H9 (cell line): Measurements from ENCODE around the gene SIL1. TPM values are rescaled to one million over a fixed set of nuclear protein-coding genes. Genes with fewer than 3 reads are reported as not detected.
A peak's percentile ranks its signal among the peaks of the same experiment; 100 is the strongest.

ENCODE experiments used
- DNase-seq: peaks from one replicate; pipeline ENCODE4 v3.0.0-alpha.2; 2017
- H2AFZ ChIP-seq: one replicate; pipeline ENCODE4 v1.6.1; 2013; ENCODE audit warnings: mild to moderate bottlenecking, low read length, control low read depth, moderate library complexity
- H2AK5ac ChIP-seq: 2 replicates; pipeline ENCODE4 v1.6.1; 2013; ENCODE audit warnings: low read length, control low read depth, mixed read lengths; ENCODE audit not compliant: insufficient read length
- H2BK120ac ChIP-seq: one replicate; pipeline ENCODE4 v1.6.1; 2013; ENCODE audit warnings: low read depth, mild to moderate bottlenecking, low read length, control low read depth, inconsistent platforms; ENCODE audit not compliant: poor library complexity, severe bottlenecking
- H2BK12ac ChIP-seq: 2 replicates; pipeline ENCODE4 v1.6.1; 2013; ENCODE audit warnings: low read length, control low read depth, mixed read lengths, low read depth; ENCODE audit not compliant: insufficient read length
- H2BK15ac ChIP-seq: 2 replicates; pipeline ENCODE4 v1.6.1; 2013; ENCODE audit warnings: low read depth, low read length, control low read depth
- H2BK20ac ChIP-seq: one replicate; pipeline ENCODE4 v1.6.1; 2013; ENCODE audit warnings: low read depth, mild to moderate bottlenecking, low read length, control low read depth, inconsistent platforms; ENCODE audit not compliant: poor library complexity, severe bottlenecking
- H2BK5ac ChIP-seq: 2 replicates; pipeline ENCODE4 v1.6.1; 2013; ENCODE audit warnings: low read length, control low read depth, mixed read lengths; ENCODE audit not compliant: insufficient read length
- H3K14ac ChIP-seq: 2 replicates; pipeline ENCODE4 v1.6.1; 2013; ENCODE audit warnings: low read length, control low read depth; ENCODE audit not compliant: insufficient read depth
- H3K18ac ChIP-seq: 2 replicates; pipeline ENCODE4 v1.6.1; 2013; ENCODE audit warnings: low read depth, mild to moderate bottlenecking, mixed read lengths, low read length, control low read depth; ENCODE audit not compliant: insufficient read length
- H3K23ac ChIP-seq: 2 replicates; pipeline ENCODE4 v1.6.1; 2013; ENCODE audit warnings: low read length, control low read depth, mixed read lengths, low read depth; ENCODE audit not compliant: insufficient read length
- H3K23me2 ChIP-seq: 2 replicates; pipeline ENCODE4 v1.6.1; 2013; ENCODE audit warnings: low read depth, mild to moderate bottlenecking, mixed read lengths, low read length, control low read depth; ENCODE audit not compliant: insufficient read length, poor library complexity, severe bottlenecking
- H3K27ac ChIP-seq: 2 replicates; pipeline ENCODE4 v1.5.1; 2013; ENCODE audit warnings: low read length, control low read depth, mixed read lengths, low read depth; ENCODE audit not compliant: insufficient read length
- H3K27me3 ChIP-seq: 2 replicates; pipeline ENCODE4 v1.6.1; 2013; ENCODE audit warnings: low read length, control low read depth, inconsistent platforms; ENCODE audit not compliant: insufficient read depth
- H3K4ac ChIP-seq: 2 replicates; pipeline ENCODE4 v1.6.1; 2013; ENCODE audit warnings: low read depth, mild to moderate bottlenecking, control low read depth, inconsistent platforms, low read length, moderate library complexity
- H3K4me1 ChIP-seq: 2 replicates; pipeline ENCODE4 v1.6.1; 2013; ENCODE audit warnings: low read length, control low read depth, inconsistent platforms; ENCODE audit not compliant: insufficient read depth
- H3K4me2 ChIP-seq: 2 replicates; pipeline ENCODE4 v1.6.1; 2013; ENCODE audit warnings: low read length, control low read depth, mixed read lengths; ENCODE audit not compliant: insufficient read length, insufficient read depth
- H3K56ac ChIP-seq: 2 replicates; pipeline ENCODE4 v1.6.1; 2013; ENCODE audit warnings: low read depth, mild to moderate bottlenecking, mixed read lengths, low read length, control low read depth; ENCODE audit not compliant: insufficient read length
- H3K79me1 ChIP-seq: 2 replicates; pipeline ENCODE4 v1.6.1; 2013; ENCODE audit warnings: low read depth, mild to moderate bottlenecking, moderate library complexity, low read length, control low read depth, inconsistent platforms; ENCODE audit not compliant: insufficient read depth, poor library complexity, severe bottlenecking
- H3K79me2 ChIP-seq: 2 replicates; pipeline ENCODE4 v1.6.1; 2013; ENCODE audit warnings: low read length, control low read depth, inconsistent platforms; ENCODE audit not compliant: insufficient read depth
- H3K9ac ChIP-seq: 2 replicates; pipeline ENCODE4 v1.6.1; 2013; ENCODE audit warnings: low read length, control low read depth, mixed read lengths; ENCODE audit not compliant: insufficient read length; ENCODE audit errors: extremely low read depth
- H3K9me3 ChIP-seq: one replicate; pipeline ENCODE4 v1.6.1; 2013; ENCODE audit warnings: low read depth, low read length, inconsistent platforms; ENCODE audit not compliant: control insufficient read depth
- H3T11ph ChIP-seq: one replicate; pipeline ENCODE4 v1.6.1; 2013; ENCODE audit warnings: mild to moderate bottlenecking, low read length, control low read depth, inconsistent platforms
- H4K20me1 ChIP-seq: one replicate; pipeline ENCODE4 v1.6.1; 2013; ENCODE audit not compliant: control insufficient read depth, insufficient read length, insufficient read depth
- H4K5ac ChIP-seq: 2 replicates; pipeline ENCODE4 v1.6.1; 2013; ENCODE audit warnings: low read depth, mild to moderate bottlenecking, mixed read lengths, low read length, control low read depth; ENCODE audit not compliant: insufficient read length
- H4K8ac ChIP-seq: replicated peaks from 2 replicates; pipeline ENCODE4 v1.6.1; 2013; ENCODE audit warnings: low read length, control low read depth, mixed read lengths, low read depth; ENCODE audit not compliant: insufficient read length
- H4K91ac ChIP-seq: 2 replicates; pipeline ENCODE4 v1.6.1; 2013; ENCODE audit warnings: low read depth, mild to moderate bottlenecking, moderate library complexity, mixed read lengths, low read length, control low read depth; ENCODE audit not compliant: insufficient read length
- H3K27ac Mint-ChIP-seq, 3 experiments: 2 replicates in 2 of 3; 3 replicates in 1 of 3; pipeline ENCODE4 v1.8.0; 2020 to 2021; ENCODE audit warnings: mixed read lengths in 3 of 3, mild to moderate bottlenecking in 1 of 3, moderate library complexity in 1 of 3
- H3K27me3 Mint-ChIP-seq: 2 replicates; pipeline ENCODE4 v1.8.0; 2021; ENCODE audit warnings: low read depth, mild to moderate bottlenecking, moderate library complexity, mixed read lengths
- H3K36me3 Mint-ChIP-seq, 3 experiments: 2 replicates in 2 of 3; 3 replicates in 1 of 3; pipeline ENCODE4 v1.8.0; 2020 to 2021; ENCODE audit warnings: low read depth in 3 of 3, mixed read lengths in 3 of 3; ENCODE audit not compliant: insufficient read depth in 1 of 3
- H3K4me1 Mint-ChIP-seq, 2 experiments: 2 replicates each; pipeline ENCODE4 v1.8.0; 2020; ENCODE audit warnings: mixed read lengths in 2 of 2
- H3K4me3 Mint-ChIP-seq, 2 experiments: 2 replicates in 1 of 2; 3 replicates in 1 of 2; pipeline ENCODE4 v1.8.0; 2020 to 2021; ENCODE audit warnings: mild to moderate bottlenecking in 2 of 2, mixed read lengths in 2 of 2, moderate library complexity in 1 of 2
- H3K9me3 Mint-ChIP-seq, 2 experiments: 2 replicates in 1 of 2; 3 replicates in 1 of 2; pipeline ENCODE4 v1.8.0; 2020; ENCODE audit warnings: mild to moderate bottlenecking in 2 of 2, mixed read lengths in 2 of 2, moderate library complexity in 1 of 2
- CTCF ChIP-seq: fragments of 200-600 bp; sonication (generic); conservative IDR thresholded peaks from 3 replicates; pipeline ENCODE4 v1.8.0; 2021; ENCODE audit warnings: antibody characterized with exemption, mild to moderate bottlenecking
- WGBS: extraction: QIAGEN DNeasy Blood & Tissue Kit; methylation state at CpG from one replicate; pipeline ENCODE4 v1.1.7; 2013; ENCODE audit warnings: missing lambda C conversion rate, low lambda C conversion rate, mixed read lengths; ENCODE audit not compliant: insufficient read length; ENCODE audit errors: extremely low coverage; 5-methylcytosine and 5-hydroxymethylcytosine counted together
- total RNA-seq: library from RNA; stranded (reverse); gene quantifications from 2 replicates; pipeline ENCODE4 v1.2.1, GENCODE V29; 2021

Gene SIL1
- total RNA-seq, 1 experiment from 2014 or later: 10.6 TPM

- Mint-ChIP-seq H3K36me3 (no peaks in the 10 kb centered on the region), H3K9me3 (no peaks in the 10 kb centered on the region), H3K27me3 (no peaks in the 10 kb centered on the region; the same call in 1 of the 2 replicates), H3K4me1 (peaks cover 18 to 24% of the 10 kb centered on the region in 2 experiments), H3K27ac (0 out of 7 replicates have a peak overlapping the region, but pooled peaks of 1 of the 3 experiments have one; percentile 24), H3K4me3 (no peak overlapping the region)
- no peak overlapping the region for H3K56ac ChIP-seq
- H4K91ac ChIP-seq: no peak overlapping the region
- no peak overlapping the region for H3K27ac ChIP-seq
- no peak overlapping the region for H3K14ac ChIP-seq
- H3K9me3 ChIP-seq: no peaks in the 10 kb centered on the region
- H3K79me1 ChIP-seq: no peaks in the 10 kb centered on the region
- H2BK5ac ChIP-seq: no peak overlapping the region
- no peaks in the 10 kb centered on the region for H3K27me3 ChIP-seq
- H3T11ph ChIP-seq: no peak overlapping the region
- no peaks in the 10 kb centered on the region; the same call in 1 of the 2 replicates for H3K4me1 ChIP-seq
- H3K18ac ChIP-seq: no peak overlapping the region
- no peak for DNase-seq
- no peaks in the 10 kb centered on the region for H3K79me2 ChIP-seq
- H4K20me1 ChIP-seq: no peaks in the 10 kb centered on the region
- no peak overlapping the region for H3K9ac ChIP-seq
- no peak overlapping the region for H4K8ac ChIP-seq
- no peak overlapping the region for H3K4ac ChIP-seq
- TF ChIP-seq CTCF: no peak
- no peak overlapping the region for H2BK120ac ChIP-seq
- no peaks in the 10 kb centered on the region for H3K23me2 ChIP-seq
- no peak overlapping the region for H2BK15ac ChIP-seq
- no CpG with 5 or more reads among the region's 9 CpGs for WGBS
- no peak overlapping the region for H3K4me2 ChIP-seq
- no peak overlapping the region for H2BK12ac ChIP-seq
- no peak overlapping the region for H4K5ac ChIP-seq
- no peak overlapping the region for H2AK5ac ChIP-seq
- no peak overlapping the region for H2AFZ ChIP-seq
- H2BK20ac ChIP-seq: no peak overlapping the region
- no peak overlapping the region for H3K23ac ChIP-seq
Observed at GRCh38 chr5:139150367-139150999, 47.7 kb downstream of the SIL1 start.
